ENCODE measurements around the gene TEX264.

The TEX264 gene

DNA sequence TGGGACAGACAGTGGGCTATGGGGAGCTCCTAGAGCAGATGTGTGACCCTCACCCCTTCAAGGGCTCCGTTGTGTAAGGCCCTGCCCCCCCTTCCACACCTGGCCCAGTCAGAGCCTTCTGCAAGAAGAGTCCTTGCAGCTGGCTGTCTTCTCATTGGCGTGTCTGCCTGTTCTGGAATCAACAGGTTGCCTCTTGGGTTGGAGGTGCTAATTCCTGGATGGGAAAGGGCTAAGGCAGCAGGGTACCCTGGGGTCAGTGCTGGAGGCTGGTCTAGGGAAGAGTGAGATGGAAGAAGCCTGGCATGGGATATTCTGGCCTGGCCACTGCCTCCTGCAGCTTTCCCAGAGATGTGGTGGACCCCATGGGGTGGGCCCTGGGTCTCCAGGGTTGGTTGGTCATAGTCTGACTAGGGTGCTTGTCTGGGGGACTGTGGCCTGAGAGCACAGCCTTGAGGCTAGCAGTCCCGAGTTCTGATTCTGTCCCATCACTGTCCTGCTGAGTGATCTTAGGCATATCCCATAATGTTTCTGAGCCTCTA is 5.1 kb downstream of the TEX264 start:
- no peak for DNase-seq

GRCh38 chr3:51677358-51677757 is 6.3 kb downstream of the TEX264 start:
- DNase-seq, result no peak

- DNase-seq, result no peak
Measured at GRCh38 chr3:51678186-51678585, 7.1 kb downstream of the TEX264 start.

DNA sequence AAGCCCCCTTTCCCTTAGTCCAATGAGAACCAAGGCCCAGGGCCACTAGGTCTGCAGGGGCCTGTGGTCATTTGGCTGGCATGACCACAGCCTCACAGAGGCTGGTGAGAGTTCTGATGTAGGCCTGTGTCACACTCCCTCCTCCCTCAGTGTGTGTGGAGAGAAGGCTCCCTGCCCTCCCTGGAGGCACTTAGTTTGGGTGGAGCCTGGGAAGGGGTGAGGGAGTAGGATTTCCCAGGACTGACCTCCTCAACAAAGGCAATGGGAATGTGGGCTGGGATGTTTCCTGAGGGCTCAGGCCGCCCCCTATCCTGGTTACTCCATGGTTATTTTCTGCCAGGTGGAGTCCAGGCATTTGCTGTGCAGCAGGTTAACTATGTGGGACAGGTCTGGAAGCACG is 7.6 kb downstream of the TEX264 start:
- DNase-seq, result no peak

DNA sequence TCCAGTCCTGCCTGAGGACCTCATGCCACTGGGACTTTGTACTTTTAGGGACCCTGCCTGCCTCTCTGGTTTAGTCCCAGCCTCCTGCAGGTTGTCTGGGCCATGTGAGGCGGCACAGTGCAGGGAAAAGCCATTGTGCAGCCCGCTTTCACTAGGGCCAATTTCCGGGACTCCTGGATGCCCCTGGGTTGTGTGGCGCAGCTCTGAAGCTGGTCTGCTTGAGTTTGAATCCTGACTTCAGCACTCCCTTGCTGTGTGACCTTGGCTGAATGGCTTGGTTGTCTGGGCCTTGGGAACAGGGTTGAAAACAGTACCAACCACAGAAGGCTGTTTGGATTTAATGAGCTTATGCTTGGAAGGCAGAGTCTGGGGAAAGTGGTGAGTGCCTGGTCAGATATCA is 8.3 kb downstream of the TEX264 start:
- DNase-seq, result no peak

DNA sequence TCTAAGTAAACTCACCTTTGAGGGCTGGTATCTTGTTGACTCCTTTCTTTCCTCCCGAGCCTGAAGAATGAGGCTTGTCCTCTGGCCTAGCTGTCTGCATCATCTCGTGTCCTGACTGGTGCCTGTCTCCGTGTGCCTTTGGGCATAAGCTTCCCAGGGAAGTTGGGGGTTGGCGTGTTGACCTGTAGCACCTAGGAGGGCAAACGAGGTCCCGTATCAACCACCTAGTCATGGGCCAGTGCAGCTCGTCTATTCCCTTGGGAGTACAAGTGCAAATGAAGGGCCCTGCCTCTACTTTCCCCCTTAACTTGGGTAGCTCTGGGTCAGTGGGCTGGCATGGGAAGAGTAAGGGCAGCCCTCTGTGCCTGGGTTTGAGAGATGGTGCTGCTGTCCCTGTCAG is 8.7 kb downstream of the TEX264 start:
- DNase-seq, result no peak

- no peak for DNase-seq
Measured at GRCh38 chr3:51680196-51680595, 9.1 kb downstream of the TEX264 start.

DNA sequence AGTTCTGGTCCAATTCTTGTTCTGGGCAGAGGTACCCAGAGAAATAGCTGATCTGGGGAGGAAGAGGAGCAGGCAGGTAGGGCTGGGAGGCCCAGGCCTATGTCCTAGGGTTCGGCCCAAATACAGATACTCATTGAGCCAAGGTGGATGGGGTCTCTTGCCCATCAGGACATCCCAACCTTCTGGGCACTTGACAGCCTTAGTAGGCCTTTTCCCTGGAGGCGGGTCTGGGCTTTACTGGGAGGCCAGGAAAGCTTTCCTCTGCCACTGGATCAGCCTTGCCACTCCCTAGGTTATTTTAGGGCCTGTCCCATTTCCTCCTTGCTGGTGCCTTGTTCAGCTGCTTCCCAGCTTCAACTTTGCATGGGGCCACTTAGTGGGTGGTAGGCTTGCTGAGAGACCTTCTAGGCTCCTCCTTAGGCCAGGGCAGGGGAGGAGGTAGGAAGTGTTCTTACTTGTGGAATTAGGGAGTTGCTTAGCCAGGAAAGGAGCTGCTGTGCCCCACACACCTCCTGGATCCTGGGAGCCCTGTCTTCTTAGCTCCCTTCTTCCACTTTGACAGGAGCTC is 9.7 kb downstream of the TEX264 start:
- DNase-seq, result no peak

DNA sequence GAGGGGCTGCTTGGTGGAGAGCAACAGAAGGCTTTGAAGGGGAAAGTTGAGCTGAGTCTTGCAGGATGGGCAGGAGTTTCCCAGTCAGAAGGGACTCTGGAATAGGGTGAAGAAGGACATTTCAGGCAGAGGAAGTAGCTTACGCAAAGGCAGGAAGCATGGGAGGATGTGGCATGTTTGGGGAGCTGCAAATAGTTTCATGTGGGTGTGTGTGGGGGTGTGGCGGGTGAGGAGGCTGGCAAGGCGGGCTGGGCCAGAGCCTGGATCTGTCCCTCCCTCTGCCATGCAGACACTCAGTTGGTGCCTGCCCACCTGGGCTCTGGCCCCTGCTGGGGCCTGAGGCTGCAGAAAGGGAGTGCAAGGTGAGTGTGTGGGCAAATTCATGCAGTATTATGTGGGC is 10.4 kb downstream of the TEX264 start:
- peak; percentile 16 for DNase-seq

GRCh38 chr3:51682079-51682478 is 11.0 kb downstream of the TEX264 start:
- DNase-seq, result peak; percentile 51

GRCh38 chr3:51682526-51682925 is 11.5 kb downstream of the TEX264 start:
- no peak for DNase-seq

DNA sequence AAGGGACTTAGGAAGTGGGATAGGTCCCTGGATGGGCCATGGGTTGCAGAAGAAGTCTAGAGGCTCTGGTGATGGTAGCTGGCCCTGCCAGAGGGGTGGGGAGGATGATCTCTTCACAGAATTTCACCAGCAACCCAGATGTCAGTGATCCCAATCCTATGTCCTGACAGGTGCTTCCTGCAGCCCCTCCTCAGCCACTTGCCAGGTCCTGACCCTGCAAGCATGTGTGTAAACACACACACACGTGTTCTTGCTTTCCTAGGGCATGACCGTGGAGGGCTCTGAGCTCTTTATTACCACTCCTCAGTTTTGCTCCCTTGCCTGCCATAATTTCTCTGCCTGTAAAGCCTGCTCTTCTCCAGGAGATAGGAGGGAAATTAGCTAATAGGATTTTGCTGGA is 12.5 kb downstream of the TEX264 start:
- no peak for DNase-seq

DNA sequence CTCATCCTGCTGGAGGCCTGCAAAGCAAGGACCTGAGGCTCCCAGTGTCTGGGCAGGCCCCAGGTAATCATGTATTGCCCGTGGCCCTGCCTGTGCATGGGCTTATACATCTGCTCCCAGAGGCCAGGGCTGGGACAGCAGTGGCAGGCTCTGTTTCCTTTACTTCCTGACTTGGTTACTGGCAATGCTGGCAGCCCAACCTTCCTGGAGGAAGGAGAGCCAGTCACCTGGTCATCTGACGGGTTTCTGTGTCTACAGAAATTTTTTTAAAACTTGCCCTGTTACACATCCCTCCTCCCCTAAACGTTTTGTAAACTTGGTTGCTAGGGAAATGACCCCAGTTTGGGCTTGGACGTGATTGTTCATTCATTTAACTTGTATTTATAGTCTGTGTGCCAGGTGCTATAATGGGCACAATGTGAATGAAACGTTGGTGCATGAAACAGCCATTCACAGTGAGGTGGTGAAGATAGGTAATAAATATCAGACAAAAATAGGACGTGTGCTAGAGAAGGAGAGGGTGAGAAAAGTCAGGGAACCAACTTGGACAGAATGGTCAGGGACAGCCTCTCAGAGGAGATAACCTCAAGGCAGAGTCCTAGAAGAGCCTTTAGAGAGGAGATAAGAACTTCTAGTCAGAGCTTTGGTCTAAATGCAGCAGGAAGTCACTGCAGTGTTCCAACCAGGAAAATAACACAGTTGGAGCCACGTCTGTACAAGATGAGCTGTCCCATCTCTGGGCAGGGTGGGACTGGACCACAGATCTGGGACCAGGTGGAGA is 14.1 kb downstream of the TEX264 start:
- no peak for DNase-seq

GRCh38 chr3:51686056-51686455 is 15.0 kb downstream of the TEX264 start:
- no peak for DNase-seq

DNA sequence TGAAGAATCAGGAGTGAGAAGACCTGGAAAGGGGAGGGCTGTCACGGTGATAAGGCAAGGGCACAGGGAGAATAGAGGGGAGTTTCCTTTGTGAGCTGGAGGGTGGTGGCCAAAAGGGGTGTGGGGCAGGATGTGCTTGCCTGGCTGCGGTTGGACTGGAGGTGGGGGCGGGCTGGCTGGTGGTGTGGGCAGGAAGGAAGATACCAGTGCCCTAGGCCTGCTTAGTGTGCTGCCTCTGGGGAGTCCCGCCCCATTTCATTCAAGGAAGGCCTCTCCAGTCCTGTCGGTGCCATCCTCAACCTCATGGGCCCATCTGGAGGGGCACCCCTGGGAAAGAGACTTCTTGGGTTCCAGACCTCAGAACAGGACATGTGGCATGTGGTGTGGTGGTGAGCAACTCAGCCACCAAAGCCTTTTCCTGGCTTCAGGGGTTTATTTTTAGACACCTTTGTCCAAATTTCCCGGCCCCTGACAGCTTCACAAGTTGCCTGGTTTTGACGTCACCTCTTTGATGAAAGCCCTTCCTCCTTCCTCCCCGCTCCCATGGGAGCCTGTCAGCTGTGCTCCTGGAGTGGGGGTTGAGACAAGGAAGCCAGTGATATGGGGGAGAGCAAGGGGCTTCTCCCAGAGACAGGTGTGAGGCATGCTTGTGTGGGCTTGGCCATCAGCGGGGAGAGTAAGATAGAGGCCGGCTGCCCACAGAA is 15.6 kb downstream of the TEX264 start:
- DNase-seq, result peak; percentile 70

GRCh38 chr3:51687431-51688205 is 16.6 kb downstream of the TEX264 start:
- no peak for DNase-seq

DNA sequence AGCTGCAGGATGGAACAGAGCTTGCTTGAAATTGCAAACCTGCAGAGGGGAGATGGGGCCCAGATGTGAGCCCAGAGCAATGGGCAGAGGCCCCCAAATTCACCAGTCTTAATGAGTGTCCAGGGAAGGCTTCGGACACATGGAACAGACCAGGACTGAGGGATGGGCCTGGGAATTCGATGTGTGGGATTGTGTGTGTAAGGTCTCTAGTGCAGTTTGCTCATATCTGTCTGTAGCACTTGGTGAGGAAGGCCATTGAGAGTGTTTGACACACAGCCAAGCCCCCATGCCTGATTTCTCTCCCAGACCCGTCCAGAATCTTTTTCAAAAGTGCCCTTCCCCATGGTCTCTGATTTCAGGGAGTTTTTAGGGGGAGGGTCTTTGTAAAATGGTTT is 17.2 kb downstream of the TEX264 start:
- no peak for DNase-seq

GRCh38 chr3:51691021-51691420 is 20.0 kb downstream of the TEX264 start:
- no peak for DNase-seq

GRCh38 chr3:51691949-51692348 is 20.9 kb downstream of the TEX264 start:
- DNase-seq, result no peak

- no peak for DNase-seq
Measured at GRCh38 chr3:51692980-51693395, 21.9 kb downstream of the TEX264 start.

GRCh38 chr3:51696954-51697353 is 25.9 kb downstream of the TEX264 start:
- no peak for DNase-seq

DNA sequence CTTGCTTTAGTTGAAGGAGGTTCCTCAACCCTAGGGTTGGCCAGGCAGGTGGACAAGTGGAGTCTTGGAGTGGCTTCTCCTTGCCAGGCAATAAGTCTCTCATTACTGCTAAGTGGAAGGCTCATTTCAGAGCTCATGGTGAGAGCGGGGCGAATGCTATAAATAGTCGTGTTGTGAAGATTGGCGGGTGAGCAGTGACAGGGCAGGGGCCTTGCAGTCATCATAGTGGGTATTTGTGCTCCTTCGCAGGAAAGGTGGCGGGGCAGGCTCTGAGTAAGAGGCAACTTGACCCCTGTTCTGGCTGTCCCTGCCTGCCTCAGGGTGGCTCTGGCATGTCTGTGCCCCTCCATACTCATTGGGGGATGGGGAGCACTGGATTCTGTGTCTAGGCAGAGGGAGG is 27.2 kb downstream of the TEX264 start:
- no peak for DNase-seq

DNA sequence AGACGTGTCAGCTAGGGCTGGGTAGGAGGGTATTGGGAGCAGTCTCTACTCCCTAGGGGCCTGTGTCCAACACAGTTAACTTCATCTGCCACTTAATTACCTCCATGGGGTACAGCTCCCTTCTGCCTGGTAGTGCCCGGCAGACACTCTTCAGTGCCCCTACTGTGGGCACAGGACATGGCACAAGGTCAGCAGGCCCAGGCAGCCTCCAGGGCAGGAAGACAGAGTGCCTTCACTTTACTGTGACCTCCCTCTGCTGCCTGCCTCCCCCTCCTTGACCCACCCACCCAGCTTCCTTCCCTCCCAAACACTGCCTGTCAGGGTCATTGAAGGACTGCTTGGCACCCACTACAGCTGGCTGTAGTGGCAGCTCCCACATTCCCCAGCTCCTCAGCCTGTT is 29.4 kb downstream of the TEX264 start:
- DNase-seq, result no peak

All from KG1 (cell line).